ENCODE results near the gene CASP4.

The CASP4 gene

DNA sequence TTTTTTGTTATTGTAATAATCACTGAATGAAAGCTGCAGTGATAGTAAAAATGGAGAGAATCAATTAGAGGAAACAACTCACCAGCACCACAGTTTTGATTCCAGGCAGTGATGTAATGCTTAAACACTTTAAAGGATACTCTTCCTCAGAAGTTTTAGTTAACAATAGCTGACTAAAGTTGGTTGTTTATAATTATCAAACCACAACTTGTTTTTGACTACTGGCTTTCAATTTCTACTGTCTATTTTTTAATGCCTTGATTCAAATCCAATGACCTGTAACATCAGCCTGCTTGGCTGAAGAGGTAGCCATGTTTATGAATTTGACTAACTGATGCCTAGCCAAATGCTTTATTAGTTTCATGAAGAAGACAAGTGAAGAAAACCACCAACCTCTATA, 51.9 kb downstream of the CASP4 start:
- peaks cover 0 to 12% of the 10 kb centered on the region in 2 donors for H3K4me1 ChIP-seq (ENCODE audit: control insufficient read depth in 1 of 2, insufficient read depth in 2 of 2, low read length in 2 of 2)
- no peaks in the 10 kb centered on the region for H3K36me3 ChIP-seq (ENCODE audit: control insufficient read depth in 1 of 2, insufficient read depth in 2 of 2, low read length in 2 of 2)
- H3K4me3 ChIP-seq (ENCODE audit: low read depth in 1 of 2, low read length in 2 of 2), result peak overlapping the region; percentile 60 to 72
- peak overlapping the region; percentile 87 for H3K27ac ChIP-seq (ENCODE audit: low read length)
- no peaks in the 10 kb centered on the region for H3K27me3 ChIP-seq (ENCODE audit: low read depth, low read length)
- H3K9me3 ChIP-seq (ENCODE audit: control insufficient read depth in 1 of 2, low read length in 2 of 2), result no peaks in the 10 kb centered on the region

DNA sequence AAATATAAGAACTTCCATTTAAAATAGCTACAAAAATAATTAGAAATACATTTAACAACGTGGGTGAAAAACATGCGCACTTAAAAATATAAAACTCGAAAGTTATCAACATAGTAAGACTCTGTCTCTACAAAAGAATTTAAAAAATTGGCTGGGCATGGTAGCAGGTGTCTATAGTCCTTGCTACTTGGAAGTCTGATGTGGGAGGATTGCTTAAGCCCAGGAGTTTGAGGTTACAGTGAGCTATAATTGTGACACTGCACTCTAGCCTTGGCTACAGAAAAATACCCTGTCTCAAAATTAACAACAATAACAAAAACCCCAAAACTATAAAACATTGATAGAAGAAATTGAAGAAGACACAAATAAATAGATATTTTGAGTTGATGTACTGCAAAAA, 56.3 kb downstream of the CASP4 start:
- H3K4me3 ChIP-seq (ENCODE audit: low read depth in 1 of 2, low read length in 2 of 2), result no peak overlapping the region
- no peaks in the 10 kb centered on the region for H3K9me3 ChIP-seq (ENCODE audit: control insufficient read depth in 1 of 2, low read length in 2 of 2)
- H3K27ac ChIP-seq (ENCODE audit: low read length), result no peak overlapping the region
- peaks cover 0 to 12% of the 10 kb centered on the region in 2 donors for H3K4me1 ChIP-seq (ENCODE audit: control insufficient read depth in 1 of 2, insufficient read depth in 2 of 2, low read length in 2 of 2)
- no peaks in the 10 kb centered on the region for H3K27me3 ChIP-seq (ENCODE audit: low read depth, low read length)
- no peaks in the 10 kb centered on the region for H3K36me3 ChIP-seq (ENCODE audit: control insufficient read depth in 1 of 2, insufficient read depth in 2 of 2, low read length in 2 of 2)

DNA sequence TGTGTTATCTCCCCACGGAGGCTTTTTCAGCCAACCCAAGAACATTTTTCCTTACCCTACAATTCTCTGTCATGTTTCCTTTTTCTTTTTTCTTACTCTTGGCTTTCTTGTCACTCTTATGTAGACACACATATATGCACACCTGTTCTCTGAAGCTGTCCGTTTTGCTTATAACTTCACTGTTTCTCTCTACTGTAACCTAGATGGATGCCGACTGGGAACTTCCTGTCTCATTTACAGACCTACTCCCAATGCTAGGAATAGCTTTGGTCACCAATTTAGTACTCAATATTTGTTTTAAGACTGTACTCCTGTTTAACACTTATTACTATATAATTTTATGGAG, 60.2 kb downstream of the CASP4 start:
- H3K36me3 ChIP-seq (ENCODE audit: control insufficient read depth in 1 of 2, insufficient read depth in 2 of 2, low read length in 2 of 2), result peaks cover 0 to 3% of the 10 kb centered on the region in 2 donors
- H3K9me3 ChIP-seq (ENCODE audit: control insufficient read depth in 1 of 2, low read length in 2 of 2), result no peaks in the 10 kb centered on the region
- no peaks in the 10 kb centered on the region for H3K4me1 ChIP-seq (ENCODE audit: control insufficient read depth in 1 of 2, insufficient read depth in 2 of 2, low read length in 2 of 2)
- H3K4me3 ChIP-seq (ENCODE audit: low read depth in 1 of 2, low read length in 2 of 2), result no peak overlapping the region
- no peaks in the 10 kb centered on the region for H3K27me3 ChIP-seq (ENCODE audit: low read depth, low read length)
- H3K27ac ChIP-seq (ENCODE audit: low read length), result no peak overlapping the region

DNA sequence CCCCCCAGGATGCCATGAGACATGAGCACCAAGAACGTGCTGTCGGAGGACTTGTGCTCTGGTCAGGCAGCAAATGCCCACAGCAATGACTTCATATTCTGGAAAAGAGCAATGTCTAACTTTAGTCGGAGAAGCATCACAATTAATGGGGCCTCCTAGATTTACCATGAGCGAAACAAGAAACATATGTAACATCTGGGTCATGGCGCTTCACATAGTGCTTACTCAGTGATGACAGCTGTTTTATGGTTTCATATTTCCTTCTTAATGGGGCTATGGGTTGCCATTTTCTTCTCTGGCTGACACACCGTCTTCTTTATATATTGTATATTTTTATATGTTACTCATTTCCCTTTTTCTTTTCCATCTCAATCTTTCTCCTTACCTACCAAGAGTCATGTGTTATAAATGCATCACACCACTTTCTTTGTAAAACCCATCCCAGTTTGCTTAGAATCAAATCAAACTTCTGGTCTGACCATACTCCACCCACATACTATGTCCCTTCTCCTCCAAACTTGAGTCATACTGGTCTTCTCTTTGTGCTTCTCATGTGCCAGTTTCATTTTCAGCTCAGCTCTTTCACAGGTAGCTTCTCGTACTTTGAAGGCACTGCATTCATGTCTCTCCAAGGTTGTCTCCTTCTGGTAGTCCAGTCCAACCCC, 60.7 kb downstream of the CASP4 start:
- peaks cover 0 to 3% of the 10 kb centered on the region in 2 donors for H3K36me3 ChIP-seq (ENCODE audit: control insufficient read depth in 1 of 2, insufficient read depth in 2 of 2, low read length in 2 of 2)
- H3K4me3 ChIP-seq (ENCODE audit: low read depth in 1 of 2, low read length in 2 of 2), result no peak overlapping the region
- no peak overlapping the region for H3K27ac ChIP-seq (ENCODE audit: low read length)
- H3K9me3 ChIP-seq (ENCODE audit: control insufficient read depth in 1 of 2, low read length in 2 of 2), result no peaks in the 10 kb centered on the region
- no peaks in the 10 kb centered on the region for H3K27me3 ChIP-seq (ENCODE audit: low read depth, low read length)
- H3K4me1 ChIP-seq (ENCODE audit: control insufficient read depth in 1 of 2, insufficient read depth in 2 of 2, low read length in 2 of 2), result no peaks in the 10 kb centered on the region

DNA sequence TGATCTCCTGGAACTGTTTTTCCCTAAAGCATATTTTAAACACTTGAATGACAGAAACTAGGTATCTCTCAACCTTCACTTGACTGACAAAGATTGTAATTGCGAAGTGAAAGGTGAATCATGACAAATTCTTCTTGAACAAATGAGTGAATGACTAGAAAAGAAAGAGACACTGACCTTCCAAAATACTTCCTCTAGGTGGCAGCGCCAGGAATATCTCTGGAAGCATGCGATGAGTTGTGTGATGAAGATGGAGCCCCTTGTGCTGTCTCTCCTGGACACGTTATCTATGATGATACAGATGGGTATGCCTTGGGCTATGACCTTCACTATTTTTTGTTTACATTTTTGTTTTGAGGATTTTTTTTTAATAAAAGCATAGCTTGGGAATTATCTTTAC, 63.1 kb downstream of the CASP4 start:
- Histone ChIP-seq H3K36me3 (ENCODE audit: control insufficient read depth in 1 of 2, insufficient read depth in 2 of 2, low read length in 2 of 2) (peaks cover 0 to 3% of the 10 kb centered on the region in 2 donors), H3K4me3 (ENCODE audit: low read depth in 1 of 2, low read length in 2 of 2) (no peak overlapping the region), H3K27me3 (ENCODE audit: low read depth, low read length) (no peaks in the 10 kb centered on the region), H3K27ac (ENCODE audit: low read length) (no peak overlapping the region), H3K4me1 (ENCODE audit: control insufficient read depth in 1 of 2, insufficient read depth in 2 of 2, low read length in 2 of 2) (no peaks in the 10 kb centered on the region), H3K9me3 (ENCODE audit: control insufficient read depth in 1 of 2, low read length in 2 of 2) (no peaks in the 10 kb centered on the region)

DNA sequence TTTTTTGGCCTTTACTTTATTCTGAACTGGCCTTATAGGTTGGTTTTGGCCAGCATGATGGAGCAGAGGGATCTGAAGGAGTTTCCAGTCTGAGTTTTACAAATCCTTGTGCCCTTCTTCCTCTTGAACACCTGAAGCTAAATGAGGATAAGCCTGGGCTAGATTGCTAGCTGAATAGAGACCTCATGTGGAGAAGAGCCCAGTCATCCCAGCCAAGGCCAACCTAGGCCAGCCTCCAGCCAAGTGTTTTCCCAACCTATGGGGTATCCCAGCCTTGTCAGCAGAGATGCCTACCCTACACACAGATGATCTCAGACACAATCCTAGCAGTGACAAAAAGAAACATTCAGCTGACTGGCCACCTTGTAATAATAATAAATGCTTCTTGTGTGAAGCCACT, 69.1 kb downstream of the CASP4 start:
- H3K27ac ChIP-seq (ENCODE audit: low read length), result no peak overlapping the region

DNA sequence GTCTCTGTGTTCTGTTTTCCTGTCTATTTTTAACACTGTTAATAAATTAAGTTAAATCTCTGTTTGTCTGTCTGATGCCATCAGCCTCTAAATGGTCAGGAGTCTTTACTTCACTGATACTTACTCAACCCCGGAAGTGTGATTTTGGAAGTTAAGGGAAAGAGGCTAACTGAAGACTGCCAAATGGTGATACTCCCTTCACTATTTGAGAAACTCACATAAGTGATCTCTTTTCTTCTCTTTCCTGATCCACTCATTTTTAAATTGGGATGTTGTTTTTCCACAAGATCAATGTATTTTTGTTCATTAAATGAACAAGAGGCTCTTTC, 69.7 kb downstream of the CASP4 start:
- peak overlapping the region; percentile 9 to 56 for H3K4me3 ChIP-seq (ENCODE audit: low read depth in 1 of 2, low read length in 2 of 2)

More for the DNA sequence above, 69.1 kb downstream of the CASP4 start:
- H3K36me3 ChIP-seq (ENCODE audit: control insufficient read depth in 1 of 2, insufficient read depth in 2 of 2, low read length in 2 of 2), result no peaks in the 10 kb centered on the region
- H3K4me3 ChIP-seq (ENCODE audit: low read depth in 1 of 2, low read length in 2 of 2), result no peak overlapping the region
- H3K9me3 ChIP-seq (ENCODE audit: control insufficient read depth in 1 of 2, low read length in 2 of 2), result no peaks in the 10 kb centered on the region
- H3K27me3 ChIP-seq (ENCODE audit: low read depth, low read length), result no peaks in the 10 kb centered on the region
- peaks cover 6 to 9% of the 10 kb centered on the region in 2 donors for H3K4me1 ChIP-seq (ENCODE audit: control insufficient read depth in 1 of 2, insufficient read depth in 2 of 2, low read length in 2 of 2)

DNA sequence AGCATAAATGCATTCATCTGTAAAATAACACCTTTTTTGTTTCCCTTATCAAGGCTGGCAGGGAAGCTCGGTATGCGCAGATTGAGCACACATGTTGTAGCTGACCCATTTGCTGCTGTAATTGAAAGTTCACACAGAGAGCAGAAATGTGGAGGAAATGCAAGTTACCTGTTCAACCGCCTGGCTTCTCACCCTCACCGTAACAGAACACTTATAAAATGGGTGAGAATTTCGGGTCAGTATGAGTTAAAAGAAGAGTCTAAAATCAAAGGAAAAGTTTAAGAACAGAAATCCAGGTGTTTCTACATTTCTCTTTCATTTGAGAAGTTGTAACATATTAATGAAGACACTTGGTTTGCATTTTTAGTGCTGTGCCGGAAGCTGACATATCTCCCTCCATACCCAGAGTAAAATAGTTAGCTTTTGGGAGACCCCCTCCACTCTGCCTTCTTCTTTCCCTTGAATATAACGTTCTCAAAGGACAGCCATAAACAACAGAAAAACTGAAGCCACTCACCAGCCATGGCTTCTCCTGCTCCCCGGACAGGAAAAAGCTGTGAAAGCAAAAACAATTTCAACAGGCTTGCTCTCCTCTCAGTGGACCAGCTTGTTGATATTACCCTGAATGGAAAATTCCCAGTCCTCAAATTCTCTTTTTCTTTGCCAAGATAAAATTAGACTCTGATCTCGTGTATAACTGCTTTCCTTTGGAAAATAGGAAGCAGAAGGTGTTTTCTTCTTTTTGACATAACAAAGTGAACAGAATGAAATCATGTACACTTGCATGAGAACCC, 70.3 kb downstream of the CASP4 start, which contains the start of gene CASP12:
CASP12 (minus strand) TSS at position 570 of the 794 bp plus-strand sequence.
- Histone ChIP-seq H3K4me3 (ENCODE audit: low read depth in 1 of 2, low read length in 2 of 2) (peak within 1 kb of the TSS; percentile 9 to 56), H3K4me1 (ENCODE audit: control insufficient read depth in 1 of 2, insufficient read depth in 2 of 2, low read length in 2 of 2) (peaks cover 6 to 9% of the 10 kb centered on the region in 2 donors), H3K36me3 (ENCODE audit: control insufficient read depth in 1 of 2, insufficient read depth in 2 of 2, low read length in 2 of 2) (no peaks in the 10 kb centered on the region), H3K27ac (ENCODE audit: low read length) (peak within 1 kb of the TSS; percentile 61), H3K9me3 (ENCODE audit: control insufficient read depth in 1 of 2, low read length in 2 of 2) (no peaks in the 10 kb centered on the region), H3K27me3 (ENCODE audit: low read depth, low read length) (no peaks in the 10 kb centered on the region)

More for the DNA sequence above, 69.7 kb downstream of the CASP4 start:
- Histone ChIP-seq H3K27me3 (ENCODE audit: low read depth, low read length) (no peaks in the 10 kb centered on the region), H3K4me1 (ENCODE audit: control insufficient read depth in 1 of 2, insufficient read depth in 2 of 2, low read length in 2 of 2) (peaks cover 6 to 9% of the 10 kb centered on the region in 2 donors), H3K9me3 (ENCODE audit: control insufficient read depth in 1 of 2, low read length in 2 of 2) (no peaks in the 10 kb centered on the region), H3K27ac (ENCODE audit: low read length) (peak overlapping the region; percentile 61), H3K36me3 (ENCODE audit: control insufficient read depth in 1 of 2, insufficient read depth in 2 of 2, low read length in 2 of 2) (no peaks in the 10 kb centered on the region)

DNA sequence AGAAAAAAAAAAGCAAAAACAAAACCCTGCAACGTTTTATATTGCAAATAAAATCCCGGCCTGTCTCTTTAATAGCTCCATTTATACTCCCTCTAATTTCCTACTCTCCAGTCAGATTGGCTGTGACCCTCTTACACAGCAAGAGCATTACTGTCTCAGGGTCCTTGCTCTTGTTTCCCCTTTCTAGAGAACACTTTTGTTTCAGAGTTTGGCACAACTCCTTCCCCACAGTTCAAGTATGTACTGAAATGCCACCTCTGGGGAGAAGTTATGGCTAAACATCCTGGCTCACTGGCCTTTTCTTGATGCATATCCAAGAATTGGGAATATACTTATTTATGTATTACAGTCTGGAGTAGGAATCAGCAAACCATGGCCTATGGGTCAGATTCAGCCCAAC, 72.7 kb downstream of the CASP4 start:
- Histone ChIP-seq H3K9me3 (ENCODE audit: control insufficient read depth in 1 of 2, low read length in 2 of 2) (no peaks in the 10 kb centered on the region), H3K27me3 (ENCODE audit: low read depth, low read length) (no peaks in the 10 kb centered on the region), H3K36me3 (ENCODE audit: control insufficient read depth in 1 of 2, insufficient read depth in 2 of 2, low read length in 2 of 2) (no peaks in the 10 kb centered on the region), H3K4me3 (ENCODE audit: low read depth in 1 of 2, low read length in 2 of 2) (peak overlapping the region; percentile 4 to 36), H3K27ac (ENCODE audit: low read length) (peak overlapping the region; percentile 23), H3K4me1 (ENCODE audit: control insufficient read depth in 1 of 2, insufficient read depth in 2 of 2, low read length in 2 of 2) (peaks cover 6 to 9% of the 10 kb centered on the region in 2 donors)

DNA sequence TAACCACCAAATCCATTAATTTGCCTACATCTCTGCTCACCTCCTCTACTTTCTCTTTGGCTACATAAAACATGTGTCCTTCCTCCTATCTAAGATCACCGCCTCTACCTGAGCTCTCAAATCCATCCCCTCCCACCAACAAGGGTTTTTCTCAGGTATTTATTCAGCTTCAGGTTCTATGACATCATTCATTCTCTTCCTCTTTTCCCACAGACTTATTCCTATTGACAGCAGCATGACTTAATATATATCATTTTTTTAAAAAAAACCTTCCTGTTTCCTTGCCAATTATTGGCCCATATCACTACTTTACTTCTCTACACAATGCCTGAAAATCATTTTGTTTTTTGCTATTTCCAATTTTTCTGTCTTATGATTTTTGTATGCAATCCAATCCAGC, 74.5 kb downstream of the CASP4 start:
- no peaks in the 10 kb centered on the region for H3K27me3 ChIP-seq (ENCODE audit: low read depth, low read length)
- H3K4me3 ChIP-seq (ENCODE audit: low read depth in 1 of 2, low read length in 2 of 2), result no peak overlapping the region
- H3K4me1 ChIP-seq (ENCODE audit: control insufficient read depth in 1 of 2, insufficient read depth in 2 of 2, low read length in 2 of 2), result peaks cover 6 to 9% of the 10 kb centered on the region in 2 donors
- no peak overlapping the region for H3K27ac ChIP-seq (ENCODE audit: low read length)
- H3K36me3 ChIP-seq (ENCODE audit: control insufficient read depth in 1 of 2, insufficient read depth in 2 of 2, low read length in 2 of 2), result no peaks in the 10 kb centered on the region
- H3K9me3 ChIP-seq (ENCODE audit: control insufficient read depth in 1 of 2, low read length in 2 of 2), result no peaks in the 10 kb centered on the region

Data from muscle layer of duodenum (tissue), 2 donors.